GM19395 (cell line): Measurements from ENCODE around the gene PRM2.

ENCODE experiments used
- ATAC-seq: cut with Tn5 transposase; IDR thresholded peaks from one replicate; pipeline ENCODE4 v1.9.1; 2021; ENCODE audit warnings: mild to moderate bottlenecking, moderate library complexity; ENCODE audit not compliant: unreplicated experiment

PRM2 gene

GRCh38 chr16:11264155-11264832, 12.0 kb downstream of the PRM2 start:
- ATAC-seq: no peak

- ATAC-seq: no peak
These were observed 12.5 kb downstream of the PRM2 start for GRCh38 chr16:11263737-11264136.

GRCh38 chr16:11262915-11263314, 13.4 kb downstream of the PRM2 start:
- no peak for ATAC-seq

- no peak for ATAC-seq
These were observed 15.7 kb downstream of the PRM2 start for GRCh38 chr16:11260596-11260966.

- no peak for ATAC-seq
These were observed 16.4 kb downstream of the PRM2 start for GRCh38 chr16:11259655-11260595.

DNA sequence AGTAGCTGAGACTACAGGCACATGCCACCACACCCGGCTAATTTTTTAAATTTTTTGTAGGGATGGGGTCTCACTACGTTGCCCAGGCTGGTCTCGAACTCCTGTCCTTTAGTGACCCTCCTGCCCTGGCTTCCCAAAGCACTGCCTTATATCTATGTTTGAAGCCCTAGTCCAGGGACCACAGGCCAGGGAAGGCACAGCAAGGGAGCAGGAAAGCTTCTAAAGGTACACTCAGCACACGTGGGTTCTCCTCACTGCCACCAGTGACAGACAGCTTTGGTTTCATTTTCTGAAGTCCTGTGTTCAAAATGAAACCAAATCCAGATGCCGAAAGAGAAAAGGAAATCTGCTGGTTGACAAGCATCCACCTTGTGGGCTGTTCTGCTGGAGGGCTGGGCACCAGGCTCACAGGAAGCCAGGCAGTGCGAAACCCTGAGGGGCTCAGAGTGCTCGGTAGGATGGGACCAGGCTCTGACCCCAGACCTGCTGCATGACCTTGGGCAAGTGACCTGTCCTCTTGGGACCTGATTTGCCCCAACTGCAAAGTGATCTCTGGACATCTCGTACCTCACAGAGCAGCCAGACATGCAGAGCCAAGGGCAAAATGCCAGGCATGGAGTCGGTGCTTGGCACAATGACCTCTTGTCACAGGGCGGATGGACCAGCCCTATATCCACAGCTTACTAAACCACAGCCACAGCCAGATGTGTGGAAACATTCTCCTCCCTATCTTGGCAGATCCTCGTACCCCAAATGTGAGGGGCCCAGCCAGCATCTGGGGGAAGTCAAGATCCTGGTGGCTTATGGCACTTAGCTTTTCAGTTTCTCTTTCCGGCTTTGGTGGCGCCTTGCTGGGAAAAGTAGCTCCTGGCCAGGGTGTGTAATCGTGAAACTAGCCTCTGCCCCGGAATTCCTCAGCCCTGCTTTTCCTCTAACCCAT, 17.5 kb downstream of the PRM2 start:
- no peak for ATAC-seq

GRCh38 chr16:11257131-11257938, 18.9 kb downstream of the PRM2 start:
- ATAC-seq: no peak

GRCh38 chr16:11256661-11257130, 19.6 kb downstream of the PRM2 start:
- no peak for ATAC-seq

DNA sequence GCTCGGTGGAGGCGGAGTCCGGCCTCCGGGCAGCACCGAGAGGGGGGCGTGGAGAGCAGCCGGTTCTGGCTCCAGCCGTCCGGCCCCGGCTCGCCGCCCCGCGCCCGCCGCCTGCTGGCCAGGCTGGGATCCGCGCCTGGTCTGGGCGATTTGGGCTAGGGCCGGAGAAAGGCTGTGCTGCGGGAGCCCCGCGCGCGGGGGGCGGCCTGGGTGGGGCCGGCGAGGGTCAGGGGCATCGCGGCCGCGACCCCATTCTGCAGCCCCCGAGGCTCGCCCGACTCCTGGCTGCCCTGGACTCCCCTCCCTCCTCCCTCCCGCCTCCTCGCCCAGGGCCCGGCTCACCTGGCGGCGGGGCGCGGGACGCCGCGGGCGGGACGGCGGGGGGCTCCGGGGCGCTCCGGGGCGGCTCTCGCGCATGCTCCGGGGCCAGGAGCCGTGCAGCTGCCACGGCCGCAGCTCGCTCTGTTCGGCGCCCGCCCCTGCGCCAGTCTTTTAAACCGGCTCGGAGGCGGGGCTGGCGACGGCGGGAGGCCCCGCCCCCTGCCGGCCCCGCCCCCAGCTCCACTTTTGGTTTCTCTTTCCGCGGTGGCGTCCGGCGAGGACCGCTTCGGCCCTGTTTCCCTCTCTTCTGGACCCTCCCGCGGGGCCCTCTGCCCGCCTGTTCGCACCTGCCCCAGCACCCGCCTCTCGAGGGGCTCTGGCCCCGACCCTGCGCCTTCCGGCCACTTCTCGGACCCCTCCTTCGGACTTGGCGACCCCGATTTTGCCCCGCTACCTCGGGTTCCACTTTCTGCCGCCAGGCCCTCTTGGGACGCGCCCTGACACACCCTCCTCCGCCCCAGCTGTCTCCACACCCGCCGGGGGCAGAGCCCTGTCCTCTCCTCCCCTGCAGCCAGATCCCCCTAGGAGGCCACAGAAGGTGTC, 20.3 kb downstream of the PRM2 start, which contains the start of gene SOCS1:
SOCS1 (minus strand) TSS at position 468 of the 924 bp plus-strand sequence. CDS start 726 bp downstream, outside the sequence.
- ATAC-seq: peak; percentile 51

- ATAC-seq: peak; percentile 5
These were observed 21.2 kb downstream of the PRM2 start for GRCh38 chr16:11254913-11255736.

DNA sequence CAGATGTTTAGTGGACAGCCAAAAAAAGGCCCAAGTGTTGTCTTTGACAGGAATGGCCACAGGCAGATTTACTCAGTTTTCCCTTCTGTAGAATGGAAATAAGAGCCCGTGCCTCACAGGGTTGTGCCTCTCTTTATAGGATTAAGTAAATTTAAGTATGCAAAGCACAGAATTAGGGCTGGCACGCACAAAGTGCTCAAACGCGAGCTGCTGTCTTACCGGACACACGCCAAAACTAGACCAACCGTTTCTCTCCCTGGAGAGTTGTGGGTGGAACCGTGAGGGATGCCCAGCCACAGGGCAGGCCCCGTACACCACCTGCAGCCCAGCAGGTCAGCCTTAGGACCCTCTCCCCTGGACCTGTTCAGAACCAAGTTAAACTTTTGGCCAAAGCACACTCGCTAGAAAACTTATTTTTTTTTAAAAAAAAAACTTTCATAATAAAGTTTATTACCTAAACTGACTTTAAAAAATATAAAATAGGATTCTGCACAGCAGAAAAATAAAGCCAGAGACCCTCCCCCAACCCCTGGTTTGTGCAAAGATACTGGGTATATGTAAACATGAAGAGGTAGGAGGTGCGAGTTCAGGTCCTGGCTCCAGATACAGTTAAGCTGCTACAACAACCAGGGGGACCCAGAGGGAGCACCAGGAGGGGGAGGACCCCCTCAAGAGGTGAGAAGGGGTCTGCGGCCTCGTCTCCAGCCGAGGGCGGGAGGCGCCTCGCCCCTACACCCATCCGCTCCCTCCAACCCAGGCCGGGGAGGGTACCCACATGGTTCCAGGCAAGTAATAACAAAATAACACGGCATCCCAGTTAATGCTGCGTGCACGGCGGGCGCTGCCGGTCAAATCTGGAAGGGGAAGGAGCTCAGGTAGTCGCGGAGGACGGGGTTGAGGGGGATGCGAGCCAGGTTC, 22.0 kb downstream of the PRM2 start:
- ATAC-seq: no peak

DNA sequence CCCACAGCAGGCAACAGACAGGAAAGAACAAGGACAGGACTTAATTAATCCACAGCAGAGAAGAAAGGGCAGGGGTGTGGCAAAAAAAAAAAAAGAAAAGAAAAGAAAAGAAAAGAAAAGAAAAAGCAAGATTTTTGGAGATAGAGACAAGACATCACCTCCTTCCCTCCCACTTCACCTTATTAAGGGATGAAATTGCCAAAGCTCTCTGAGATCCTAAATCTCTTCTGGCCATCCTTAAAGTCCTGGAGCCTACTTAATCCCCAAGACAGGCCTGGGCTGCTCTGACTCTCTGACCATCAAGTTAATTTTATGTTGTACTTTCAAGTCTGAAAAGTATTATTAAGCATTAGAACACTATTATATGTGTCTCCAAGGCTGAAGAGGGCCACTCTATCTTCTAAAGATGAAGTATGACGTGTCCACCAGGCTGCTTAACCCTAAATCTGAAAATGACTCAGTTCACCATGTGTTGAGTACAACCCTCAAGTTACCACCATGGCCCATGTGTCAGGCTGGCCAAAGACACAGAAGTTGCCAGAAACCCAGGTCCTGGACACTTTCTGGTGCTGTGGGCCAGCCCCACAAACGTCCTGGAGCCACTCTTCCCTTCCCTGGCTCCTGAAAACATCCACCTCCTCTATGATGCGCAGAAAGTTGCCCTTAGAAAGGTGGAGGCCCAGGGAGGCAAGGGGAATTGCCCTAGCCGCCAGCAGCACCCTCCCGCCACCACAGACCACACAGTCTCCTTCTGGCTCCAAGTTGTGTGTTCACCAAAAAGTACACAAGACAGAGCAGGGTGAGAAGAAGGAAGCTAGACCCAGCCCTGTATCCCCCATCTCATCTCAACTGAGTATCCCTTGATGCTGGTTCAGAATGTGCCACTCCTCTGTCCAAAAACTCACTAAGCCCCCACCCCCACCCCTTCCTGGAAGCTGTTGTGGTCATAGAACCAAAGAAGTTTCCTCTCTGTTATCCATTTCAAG, 23.0 kb downstream of the PRM2 start:
- ATAC-seq: no peak

- ATAC-seq: no peak
These were observed 23.8 kb downstream of the PRM2 start for GRCh38 chr16:11252482-11252931.

- ATAC-seq: no peak
These were observed 24.5 kb downstream of the PRM2 start for GRCh38 chr16:11251525-11252481.
